ENCODE data around the gene NPEPL1. TPM values are rescaled to one million over a fixed set of nuclear protein-coding genes. Genes with fewer than 3 reads are reported as not detected.

The NPEPL1 gene
- total and polyA plus RNA-seq, 2 of the 8 experiments (the other 6 are each of a cell fraction or from before 2014, with no cell fraction given), result 12.4 to 26.8 TPM

GRCh38 chr20:58737198-58737597 is 44.6 kb downstream of the NPEPL1 start (continued):
- TF ChIP-seq CHD7 (IDR thresholded peaks at IDR 0.05; ENCODE audit: insufficient replicate concordance, low read length), result no peak
- no peak for TF ChIP-seq ZNF274 (IDR thresholded peaks at IDR 0.05; ENCODE audit: borderline replicate concordance, extremely low read depth, low read length)
- no peak for TF ChIP-seq SIN3A (conservative IDR thresholded peaks at IDR 0.05 in 1 of 2, IDR thresholded peaks at IDR 0.05 in 1 of 2; ENCODE audit: low read depth in 1 of 2, low read length in 2 of 2)

Measured in H1 (cell line).